Suppressor macrophage treated with lipopolysaccharide for 1 hour (primary cell): Measurements from ENCODE around the gene PPP6C.
"Not testable (repeated sequence)": the region's sequence is repeated elsewhere in the genome, so short reads cannot be mapped to it uniquely, and the experiment has no call there.

Source experiments
- DNase-seq, 3 donors: peaks; one replicate each; pipeline ENCODE4 v3.0.0-alpha.2; 2020 to 2022

Gene PPP6C

GRCh38 chr9:125189361-125190289, at the start of gene PPP6C:
Gene PPP6C (minus strand): TSS chr9:125189803. CDS start chr9:125189718, 85 bp downstream.
- peak; percentile 99 for DNase-seq

GRCh38 chr9:125238915-125239446, 49.4 kb upstream of the PPP6C start:
- DNase-seq, result no peak

- DNase-seq, result no peak
These were observed 48.7 kb upstream of the PPP6C start for GRCh38 chr9:125238127-125238914.

- DNase-seq, result peak in 2 of 3 donors; percentile 31 to 44
These were observed 47.0 kb upstream of the PPP6C start for GRCh38 chr9:125236520-125237159.

GRCh38 chr9:125235804-125236519, 46.4 kb upstream of the PPP6C start:
- no peak for DNase-seq

- DNase-seq, result not testable (repeated sequence)
These were observed 44.5 kb upstream of the PPP6C start for GRCh38 chr9:125234099-125234498.

GRCh38 chr9:125233678-125234077, 44.1 kb upstream of the PPP6C start:
- peak; percentile 59 to 80 (median 72) for DNase-seq

- no peak for DNase-seq
These were observed 38.2 kb upstream of the PPP6C start for GRCh38 chr9:125227761-125228160.

GRCh38 chr9:125224858-125225257, 35.3 kb upstream of the PPP6C start:
- not testable (repeated sequence) for DNase-seq

- DNase-seq, result no peak
These were observed 29.0 kb upstream of the PPP6C start for GRCh38 chr9:125218621-125219020.

- DNase-seq, result no peak
These were observed 24.6 kb upstream of the PPP6C start for GRCh38 chr9:125214186-125214585.

- no peak for DNase-seq
These were observed 14.9 kb upstream of the PPP6C start for GRCh38 chr9:125204477-125204876.

GRCh38 chr9:125202846-125203618, 13.4 kb upstream of the PPP6C start:
- DNase-seq, result no peak

- DNase-seq, result peak; percentile 95 to 98 (median 96)
These were observed 10.8 kb upstream of the PPP6C start, which contains the start of gene RABEPK for GRCh38 chr9:125200216-125201047. Gene RABEPK (plus strand): TSS chr9:125200542. CDS start chr9:125203014, 2,472 bp downstream.

GRCh38 chr9:125195591-125195990, 6.0 kb upstream of the PPP6C start:
- DNase-seq, result not testable (repeated sequence)

- peak in 1 of 3 donors; percentile 9 for DNase-seq
These were observed 4.9 kb upstream of the PPP6C start for GRCh38 chr9:125194466-125194865.

- peak in 2 of 3 donors; percentile 7 to 10 for DNase-seq
These were observed 778 bp upstream of the PPP6C start for GRCh38 chr9:125190361-125190801.

GRCh38 chr9:125189011-125189360, 617 bp downstream of the PPP6C start:
- DNase-seq, result peak; percentile 47 to 60 (median 53)

GRCh38 chr9:125183561-125183960, 6.0 kb downstream of the PPP6C start:
- DNase-seq, result no peak

GRCh38 chr9:125183054-125183453, 6.5 kb downstream of the PPP6C start:
- no peak for DNase-seq
